ENCODE measurements around the gene SWSAP1.

Gene SWSAP1

GRCh38 chr19:11416346-11417052 is 42.0 kb downstream of the SWSAP1 start:
- no peak for DNase-seq

- no peak for DNase-seq
These were observed 43.7 kb downstream of the SWSAP1 start for GRCh38 chr19:11418094-11418548.

GRCh38 chr19:11418549-11419506 is 44.4 kb downstream of the SWSAP1 start, which contains the start of gene RGL3:
RGL3 (minus strand) TSS chr19:11419314; CDS start chr19:11419278, 36 bp downstream.
- no peak for DNase-seq

GRCh38 chr19:11420429-11421370 is 46.2 kb downstream of the SWSAP1 start:
- DNase-seq, result peak; percentile 13

GRCh38 chr19:11421371-11422098 is 47.1 kb downstream of the SWSAP1 start:
- DNase-seq, result peak; percentile 43

GRCh38 chr19:11422163-11423065 is 47.9 kb downstream of the SWSAP1 start:
- peak; percentile 61 for DNase-seq

- DNase-seq, result peak; percentile 30
These were observed 48.8 kb downstream of the SWSAP1 start for GRCh38 chr19:11423164-11423790.

- DNase-seq, result no peak
These were observed 49.3 kb downstream of the SWSAP1 start for GRCh38 chr19:11423791-11424181.
